HepG2 (cell line): ENCODE data around the gene SLC25A33. TPM values are rescaled to one million over a fixed set of nuclear protein-coding genes. Genes with fewer than 3 reads are reported as not detected.
A peak's percentile ranks its signal among the peaks of the same experiment; 100 is the strongest.

Experiments used
- ATAC-seq: fragments of 200-7000 bp; cut with Tn5 transposase; 3 replicates; pipeline ENCODE4 v1.9.1; 2020; ENCODE audit warnings: mild to moderate bottlenecking, moderate library complexity
- BruUV-seq: library from RNA; stranded (reverse); fragments of 400-500 nt; replicated peaks from 2 replicates; lab custom pipeline; 2021; lab: Mats Ljungman, UMichigan
- CTCF ChIA-PET: fragments of 300-600 bp; formaldehyde crosslinking; extraction: SDS; loops from one replicate; lab custom pipeline; 2021; ENCODE audit warnings: low total read pairs, inconsistent platforms, low intra/inter-chr PET ratio; lab: Yijun Ruan, JAX
- POLR2A ChIA-PET: fragments of 350-600 bp; sonication (Branson Sonifier 250); formaldehyde crosslinking; loops from one replicate; lab custom pipeline; 2020; ENCODE audit warnings: antibody characterized with exemption, inconsistent platforms; lab: Yijun Ruan, JAX
- DNase-seq: peaks from one replicate; pipeline ENCODE4 v3.0.0-alpha.2; 2015; ENCODE audit warnings: low spot score
- FAIRE-seq: peaks from 3 replicates; lab custom pipeline; 2011; peaks lifted over from hg19 to GRCh38; lab: Jason Lieb, UNC
- H2AFZ ChIP-seq: one replicate; pipeline ENCODE4 v1.6.1; 2011; ENCODE audit warnings: low read length, inconsistent platforms
- H3K27ac ChIP-seq: fragments of 300-600 bp; 3 replicates; pipeline ENCODE4 v1.8.0; 2011; ENCODE audit warnings: mixed run types, mild to moderate bottlenecking, mixed read lengths, low read length, inconsistent platforms; ENCODE audit not compliant: insufficient read depth; ENCODE audit errors: extremely low read length
- H3K27me3 ChIP-seq, 2 experiments: fragments of 200-600 bp in 1 of 2; 2 replicates in 1 of 2; 3 replicates in 1 of 2; pipeline versions ENCODE4 v1.6.0 to v1.8.0; 2011; ENCODE audit warnings: low read length in 2 of 2, mild to moderate bottlenecking in 2 of 2, moderate library complexity in 2 of 2, inconsistent platforms in 1 of 2; ENCODE audit not compliant: insufficient read depth in 2 of 2, control insufficient read depth in 1 of 2
- H3K36me3 ChIP-seq, 2 experiments: fragments of 200-600 bp in 1 of 2; replicated peaks in 1 of 2; 2 replicates in 1 of 2; 3 replicates in 1 of 2; pipeline versions ENCODE4 v1.5.1 to v1.8.0; 2011; ENCODE audit warnings: low read length in 2 of 2, inconsistent platforms in 1 of 2; ENCODE audit not compliant: insufficient read depth in 2 of 2, control insufficient read depth in 1 of 2
- H3K4me1 ChIP-seq: 2 replicates; pipeline ENCODE4 v1.5.1; 2012; ENCODE audit warnings: low read length, inconsistent platforms; ENCODE audit not compliant: insufficient read depth
- H3K4me2 ChIP-seq: 2 replicates; pipeline ENCODE4 v1.6.0; 2011; ENCODE audit warnings: low read depth, low read length, inconsistent platforms
- H3K4me3 ChIP-seq, 3 experiments: fragments of 200-600 bp in 1 of 3; sonication (generic), shearing (Covaris generic) in 1 of 3; replicated peaks in 1 of 3; 2 replicates each; pipeline ENCODE4 v1.5.1; 2011 to 2016; ENCODE audit warnings: low read length in 3 of 3, inconsistent platforms in 2 of 3, low read depth in 2 of 3, mild to moderate bottlenecking in 2 of 3, control low read depth in 1 of 3, mixed read lengths in 1 of 3; ENCODE audit not compliant: insufficient read depth in 1 of 3
- H3K79me2 ChIP-seq: one replicate; pipeline ENCODE4 v1.6.1; 2011; ENCODE audit warnings: low read length, inconsistent platforms; ENCODE audit not compliant: insufficient read depth
- H3K9ac ChIP-seq: 2 replicates; pipeline ENCODE4 v1.6.0; 2011; ENCODE audit warnings: mild to moderate bottlenecking, low read depth, low read length, inconsistent platforms; ENCODE audit not compliant: insufficient read depth
- H3K9me3 ChIP-seq: 2 replicates; pipeline ENCODE4 v1.5.1; 2012; ENCODE audit warnings: mild to moderate bottlenecking, low read length
- H4K20me1 ChIP-seq: 2 replicates; pipeline ENCODE4 v1.6.0; 2011; ENCODE audit warnings: inconsistent platforms, mild to moderate bottlenecking, low read length, moderate library complexity; ENCODE audit not compliant: insufficient read depth
- ATAD3A ChIP-seq: sonication (generic); formaldehyde crosslinking; IDR thresholded peaks from 2 replicates; pipeline ENCODE4 v1.4.0; 2020; ENCODE audit warnings: missing genetic modification reagents
- CREB1 ChIP-seq, 2 experiments: fragments of 450-650 bp in 1 of 2; IDR thresholded peaks; 2 replicates each; pipeline ENCODE4 v1.6.1; 2016 to 2017; ENCODE audit warnings: control low read depth in 1 of 2, mild to moderate bottlenecking in 1 of 2, missing compliant biosample characterization in 1 of 2, missing genetic modification characterization in 1 of 2
- GFI1 ChIP-seq: sonication (generic); formaldehyde crosslinking; IDR thresholded peaks from 2 replicates; pipeline ENCODE4 v1.5.0; 2020; ENCODE audit warnings: missing genetic modification reagents, mild to moderate bottlenecking, borderline replicate concordance
- HMG20B ChIP-seq: conservative IDR thresholded peaks from 2 replicates; pipeline ENCODE4 v1.6.1; 2016; ENCODE audit warnings: missing genetic modification reagents, missing compliant biosample characterization
- HNF1B ChIP-seq: sonication (generic); formaldehyde crosslinking; IDR thresholded peaks from 2 replicates; pipeline ENCODE4 v1.5.1; 2020; ENCODE audit warnings: mild to moderate bottlenecking, moderate library complexity, missing genetic modification reagents
- KLF12 ChIP-seq: sonication (generic); formaldehyde crosslinking; IDR thresholded peaks from 2 replicates; pipeline ENCODE4 v1.4.0; 2020; ENCODE audit warnings: missing genetic modification reagents, borderline replicate concordance
- NKX3-1 ChIP-seq: sonication (generic); formaldehyde crosslinking; IDR thresholded peaks from 2 replicates; pipeline ENCODE4 v1.5.0; 2020; ENCODE audit warnings: missing genetic modification reagents
- RAD21 ChIP-seq: fragments of 450-650 bp; formaldehyde crosslinking; IDR thresholded peaks from 2 replicates; pipeline ENCODE4 v1.5.0; 2020; ENCODE audit warnings: mild to moderate bottlenecking
- RBAK ChIP-seq: sonication (generic); formaldehyde crosslinking; IDR thresholded peaks from 2 replicates; pipeline ENCODE4 v1.5.1; 2020; ENCODE audit warnings: mild to moderate bottlenecking, missing genetic modification reagents
- SRSF1 ChIP-seq: fragments of 200-400 bp; formaldehyde crosslinking; optimal IDR thresholded peaks from 2 replicates; pipeline ENCODE3; 2017; ENCODE audit warnings: mild to moderate bottlenecking, low read depth, low read length, moderate library complexity
- SUZ12 ChIP-seq: fragments of 150-350 bp; IDR thresholded peaks from 2 replicates; pipeline ENCODE4 v1.6.1; 2014; ENCODE audit warnings: low read depth, low read length
- TBX2 ChIP-seq: sonication (generic); formaldehyde crosslinking; IDR thresholded peaks from 2 replicates; pipeline ENCODE4 v1.5.0; 2020; ENCODE audit warnings: missing genetic modification reagents, mild to moderate bottlenecking, borderline replicate concordance
- ZEB1 ChIP-seq: IDR thresholded peaks from 2 replicates; pipeline ENCODE4 v1.6.1; 2012; ENCODE audit warnings: mild to moderate bottlenecking, low read depth, inconsistent platforms; ENCODE audit not compliant: insufficient replicate concordance
- ZNF235 ChIP-seq: sonication (generic); formaldehyde crosslinking; IDR thresholded peaks from 2 replicates; pipeline ENCODE4 v1.8.1; 2023; ENCODE audit warnings: mild to moderate bottlenecking, missing genetic modification reagents, borderline replicate concordance
- ZNF292 ChIP-seq: sonication (generic); formaldehyde crosslinking; IDR thresholded peaks from 2 replicates; pipeline ENCODE4 v1.8.1; 2022; ENCODE audit warnings: mild to moderate bottlenecking, low read depth, missing genetic modification reagents, borderline replicate concordance
- ZNF383 ChIP-seq: sonication (generic); formaldehyde crosslinking; IDR thresholded peaks from 2 replicates; pipeline ENCODE4 v1.4.0; 2020; ENCODE audit warnings: missing genetic modification reagents, mild to moderate bottlenecking, borderline replicate concordance
- ZNF777 ChIP-seq: sonication (generic); formaldehyde crosslinking; IDR thresholded peaks from 2 replicates; pipeline ENCODE4 v1.4.0; 2020; ENCODE audit warnings: missing genetic modification reagents
- WGBS: methylation state at CpG from one replicate; pipeline ENCODE4 v1.1.6; 2017; ENCODE audit warnings: low lambda C conversion rate; 5-methylcytosine and 5-hydroxymethylcytosine counted together
- in situ Hi-C: cut with HindIII; loops from 2 replicates; pipeline ENCODE4 v1.10.0; 2017; ENCODE audit warnings: low pct_unique_long_range_greater_than_20kb; ENCODE audit not compliant: extremely low pct_ligation_motif_present
- intact Hi-C: fragments of 100-400 bp; cut with micrococcal nuclease; formaldehyde crosslinking; loops from one replicate; pipeline ENCODE4 v1.10.0; 2022; ENCODE audit not compliant: unreplicated experiment
- polyA plus RNA-seq, 8 experiments: library from polyadenylated mRNA; depleted of rRNA in 3 of 8; stranded (reverse) in 7 of 8; unstranded in 1 of 8; fragments of >200 nt; fragmentation: Illumina TruSeq in 4 of 8; extraction: Trizol in 4 of 8; gene quantifications; 2 replicates each; pipeline versions ENCODE4 v1.2.1 to v1.2.3, GENCODE V29; 2011 to 2016; ENCODE audit warnings: low read depth in 4 of 8, missing spikeins in 1 of 8, mixed read lengths in 1 of 8; ENCODE audit not compliant: insufficient read depth in 1 of 8
- total RNA-seq, 5 experiments: library from RNA; depleted of rRNA; stranded (reverse); fragments of >200 nt; fragmentation: Illumina TruSeq; extraction: Trizol; gene quantifications; 2 replicates each; pipeline ENCODE4 v1.2.3, GENCODE V29; 2016; ENCODE audit warnings: low read depth in 1 of 5

SLC25A33 gene
- total and polyA plus RNA-seq, 2 of the 13 experiments (the other 11 are each of a cell fraction or from before 2014, with no cell fraction given), result 15.4 to 50.3 TPM

DNA sequence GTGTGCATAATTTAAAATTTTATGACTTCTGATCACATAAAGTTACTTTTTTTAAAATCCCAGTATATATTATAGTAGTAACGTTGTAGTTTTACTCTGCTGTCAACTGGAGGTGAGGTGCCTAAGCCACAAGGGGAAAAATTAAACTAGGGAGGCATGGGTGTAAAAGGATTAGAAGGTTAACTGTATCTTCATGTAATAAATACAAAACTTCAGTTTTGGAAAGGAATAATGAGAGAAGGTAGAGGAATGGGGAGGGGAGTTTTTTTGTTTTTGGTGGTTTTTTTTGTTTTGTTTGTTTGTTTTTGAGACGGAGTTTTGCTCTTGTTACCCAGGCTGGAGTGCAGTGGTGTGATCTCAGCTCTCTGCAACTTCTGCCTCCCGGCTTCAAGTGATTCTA, 5.7 kb downstream of the SLC25A33 start:
- H3K4me3 ChIP-seq, result no peak overlapping the region
- no peaks in the 10 kb centered on the region for H3K9me3 ChIP-seq
- no peak for DNase-seq
- H3K4me1 ChIP-seq, result peaks cover 87% of the 10 kb centered on the region
- peak overlapping the region; percentile 41 for H3K4me2 ChIP-seq
- no peak overlapping the region for H2AFZ ChIP-seq
- H3K36me3 ChIP-seq, result peaks cover 0 to 6% of the 10 kb centered on the region in 2 experiments; a peak in 3 of 5 replicates
- H3K79me2 ChIP-seq, result peaks cover 93% of the 10 kb centered on the region
- WGBS, result 59% methylated on average over 3 of the region's 3 CpGs
- ATAC-seq, result no peak
- no TSS peak for BruUV-seq
- intact Hi-C loops, result no loop called here
- in situ Hi-C loops, result no loop called here
- H3K9ac ChIP-seq, result no peak overlapping the region
- H4K20me1 ChIP-seq, result peaks cover 15% of the 10 kb centered on the region
- ChIA-PET POLR2A (interaction anchor here (0.5 kb wide), 1 partner anchor 58 kb away, joined by 3 read pairs; no protein-coding TSS in a partner anchor), CTCF (no interaction called here)
- peak overlapping the region; percentile 25 for H3K27ac ChIP-seq
- no peak for FAIRE-seq
- TF ChIP-seq GFI1 (CRISPR knock-in tag), result no peak
- no peak for TF ChIP-seq RAD21 (CRISPR knock-in tag)
- TF ChIP-seq SRSF1, result no peak
- TF ChIP-seq RBAK (CRISPR knock-in tag), result no peak
- no peak for TF ChIP-seq HMG20B (CRISPR knock-in tag)
- no peak for TF ChIP-seq ZNF235
- no peaks in the 10 kb centered on the region for H3K27me3 ChIP-seq

DNA sequence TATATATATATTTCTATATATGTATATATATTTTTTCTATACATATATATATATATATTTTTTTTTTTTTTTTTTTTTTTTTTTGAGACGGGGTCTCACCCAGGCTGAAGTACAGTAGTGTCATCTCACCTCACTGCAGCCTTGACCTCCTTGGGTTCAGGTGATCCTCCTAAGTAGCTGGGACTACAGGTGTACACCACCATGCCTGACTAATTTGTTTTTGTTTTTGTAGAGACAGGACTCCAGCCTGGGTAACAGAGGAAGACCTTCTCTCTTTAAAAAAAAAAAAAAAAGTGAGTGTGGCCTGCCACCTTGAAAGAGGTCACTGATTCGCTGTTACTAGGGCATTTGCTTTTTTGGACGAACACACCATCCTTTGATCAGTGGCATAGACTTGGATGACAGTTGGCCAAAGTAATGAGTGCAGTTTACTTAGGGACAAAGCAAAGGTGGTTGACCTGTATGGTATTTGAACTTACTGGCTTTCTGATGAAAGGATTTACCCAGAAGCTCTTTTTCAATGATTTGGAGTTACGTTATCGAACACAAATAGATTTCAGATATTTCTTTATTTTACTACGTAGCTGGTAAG, 10.8 kb downstream of the SLC25A33 start:
- Histone ChIP-seq H3K9me3 (no peaks in the 10 kb centered on the region), H2AFZ (no peak overlapping the region), H3K36me3 (peaks cover 0 to 19% of the 10 kb centered on the region in 2 experiments; a peak in 3 of 5 replicates), H4K20me1 (peaks cover 15% of the 10 kb centered on the region), H3K4me2 (peak overlapping the region; percentile 56), H3K9ac (peak overlapping the region; percentile 45; the same call in 1 of the 2 replicates), H3K27me3 (no peaks in the 10 kb centered on the region), H3K4me1 (peaks cover 100% of the 10 kb centered on the region), H3K27ac (peak overlapping the region; percentile 84), H3K79me2 (peaks cover 78% of the 10 kb centered on the region), H3K4me3 (no peak overlapping the region; a peak in 1 of 6 replicates)
- WGBS, result 2% methylated on average over 6 of the region's 6 CpGs
- intact Hi-C loops (no loop called here), in situ Hi-C loops (no loop called here)
- ChIA-PET POLR2A (interaction anchor here (0.8 to 6.8 kb wide), 3 partner anchors 11 to 49 kb away, joined by 3 to 82 read pairs (median 3); partner anchors contain the start of gene SLC25A33), CTCF (no interaction called here)
- ATAC-seq, result peak; percentile 79
- peak; percentile 94 for FAIRE-seq
- DNase-seq, result peak; percentile 97
- BruUV-seq, result no TSS peak
- TF ChIP-seq SUZ12, result no peak
- TF ChIP-seq ZNF292 (CRISPR knock-in tag), result no peak; the same call in 1 of the 2 replicates
- peak; percentile 81 for TF ChIP-seq ZEB1
- TF ChIP-seq TBX2, result peak; percentile 92
- peak; percentile 72; the same call in 1 of the 2 replicates for TF ChIP-seq HNF1B (CRISPR knock-in tag)
- no peak for TF ChIP-seq KLF12 (CRISPR knock-in tag)
- TF ChIP-seq ATAD3A (CRISPR knock-in tag), result no peak
- TF ChIP-seq NKX3-1 (CRISPR knock-in tag), result peak; percentile 75; the same call in 1 of the 2 replicates
- no peak for TF ChIP-seq CREB1 (IDR thresholded peaks at IDR 0.05)
- peak; percentile 90 for TF ChIP-seq CREB1 (CRISPR knock-in tag; IDR thresholded peaks at IDR 0.05)
- no peak for TF ChIP-seq ZNF383 (CRISPR knock-in tag)
- no peak for TF ChIP-seq ZNF777 (CRISPR knock-in tag)
